ENCODE data around the gene PPP3R1. TPM values are rescaled to one million over a fixed set of nuclear protein-coding genes. Genes with fewer than 3 reads are reported as not detected.

Gene PPP3R1
- total and polyA plus RNA-seq, 10 of the 15 experiments (the other 5 are each of a cell fraction or from before 2014, with no cell fraction given): 1.5 to 61.0 (median 15.8) TPM

DNA sequence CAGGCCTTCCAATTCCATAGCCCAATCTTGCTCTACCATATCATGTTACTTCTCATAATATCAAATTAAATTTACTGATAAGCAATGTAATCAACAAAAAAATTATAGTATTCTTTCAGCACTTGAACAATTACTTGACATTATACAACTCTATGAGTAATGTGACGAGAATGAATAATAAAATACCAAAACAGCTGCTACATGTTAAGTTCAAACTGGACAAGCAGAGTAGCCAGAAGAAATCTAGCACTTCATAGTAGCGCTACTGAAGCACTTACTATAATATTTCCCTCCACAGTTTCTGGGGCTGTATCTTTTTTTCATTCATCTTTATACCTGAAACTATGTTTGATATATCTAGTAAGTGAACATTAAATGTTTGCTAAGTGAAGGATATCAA lies 14.9 kb downstream of the PPP3R1 start:
- H3K36me3 ChIP-seq (ENCODE audit: control insufficient read depth in 2 of 2, insufficient read depth in 2 of 2, low read length in 1 of 2): peaks cover 0 to 11% of the 10 kb centered on the region in 2 experiments; a peak in 2 of 4 replicates
- ATAC-seq: no peak
- ChIA-PET RAD21 (ENCODE audit: unreplicated experiment) (interaction anchor here (0.6 to 2.4 kb wide), 7 partner anchors 11 to 88 kb away, joined by 3 to 10 read pairs (median 4); partner anchors contain the start of gene PPP3R1), SMC1A (ENCODE audit: uncharacterized antibody, unreplicated experiment) (interaction anchor here (1.0 to 1.9 kb wide), 7 partner anchors 12 to 41 kb away, joined by 3 to 6 read pairs (median 3); no protein-coding TSS in a partner anchor), CTCF (interaction anchor here (0.6 to 2.7 kb wide), 11 partner anchors 7 to 166 kb away, joined by 3 to 12 read pairs (median 3); no protein-coding TSS in a partner anchor), POLR2A (interaction anchor here (0.6 to 1.5 kb wide), 4 partner anchors 9 to 81 kb away, joined by 3 to 5 read pairs (median 4); no protein-coding TSS in a partner anchor)
- H3K79me2 ChIP-seq (ENCODE audit: control insufficient read depth, insufficient read depth, low read length): peaks cover 99% of the 10 kb centered on the region
- no TSS peak for BruUV-seq (replicated peaks)
- H3K4me1 ChIP-seq (ENCODE audit: control insufficient read depth, insufficient read depth, low read length): peaks cover 3% of the 10 kb centered on the region
- H3K27me3 ChIP-seq (replicated peaks in 1 of 2; ENCODE audit: control insufficient read depth in 2 of 2, insufficient read depth in 2 of 2, low read length in 1 of 2): no peaks in the 10 kb centered on the region
- no peak overlapping the region for H3K27ac ChIP-seq (ENCODE audit: control insufficient read depth, insufficient read depth)
- DNase-seq (ENCODE audit: low read depth, low spot score): no peak
- in situ Hi-C loops (cut with MboI): no loop called here
- FAIRE-seq: no peak
- WGBS (ENCODE audit: insufficient coverage, insufficient replicate concordance, low lambda C conversion rate, missing lambda C conversion rate): 63% methylated on average over 2 of the region's 2 CpGs
- no peak for TF ChIP-seq MXI1 (IDR thresholded peaks at IDR 0.05; ENCODE audit: low read depth, low read length)
- TF ChIP-seq MTA3 (IDR thresholded peaks at IDR 0.05; ENCODE audit: borderline replicate concordance, low read length): no peak
- no peak for TF ChIP-seq SUPT20H (IDR thresholded peaks at IDR 0.05; ENCODE audit: borderline replicate concordance, control insufficient read depth, low read depth, low read length)
- TF ChIP-seq RAD51 (IDR thresholded peaks at IDR 0.05): no peak
- TF ChIP-seq RAD21 (IDR thresholded peaks at IDR 0.05; ENCODE audit: insufficient read depth, low read depth, low read length): no peak
- TF ChIP-seq IKZF2 (IDR thresholded peaks at IDR 0.05): no peak
- no peak for TF ChIP-seq ZNF384 (IDR thresholded peaks at IDR 0.05; ENCODE audit: borderline replicate concordance, low read depth, low read length)
- no peak for TF ChIP-seq RUNX3 (IDR thresholded peaks at IDR 0.05; ENCODE audit: low read length)
- TF ChIP-seq RFX5 (IDR thresholded peaks at IDR 0.05; ENCODE audit: low read depth, low read length): no peak
- TF ChIP-seq ATF7 (IDR thresholded peaks at IDR 0.05; ENCODE audit: low read depth): no peak
- no peak overlapping the region for H3K4me3 ChIP-seq
- no peak overlapping the region for H3K9ac ChIP-seq (ENCODE audit: control insufficient read depth, insufficient read depth, low read length)
- H4K20me1 ChIP-seq (ENCODE audit: control insufficient read depth, insufficient read depth): no peaks in the 10 kb centered on the region; the same call in 1 of the 2 replicates
- intact Hi-C loops (cut with micrococcal nuclease; ENCODE audit: unreplicated experiment): no loop called here
- no peak overlapping the region for H3K4me2 ChIP-seq (ENCODE audit: control insufficient read depth, insufficient read depth)
- no peak overlapping the region for H2AFZ ChIP-seq (ENCODE audit: control insufficient read depth, low read depth, low read length)
- no peaks in the 10 kb centered on the region; the same call in 1 of the 3 replicates for H3K9me3 ChIP-seq (replicated peaks; ENCODE audit: control insufficient read depth, insufficient read depth, low read length)

Measured in GM12878 (cell line).